Fibroblast of skin of right biceps (primary cell): ENCODE results near the gene FAM83D.
"Not testable (repeated sequence)": the region's sequence is repeated elsewhere in the genome, so short reads cannot be mapped to it uniquely, and the experiment has no call there.

Experiments used
- DNase-seq: peaks from one replicate; pipeline ENCODE4 v3.0.0-alpha.2; 2013

FAM83D gene

DNA sequence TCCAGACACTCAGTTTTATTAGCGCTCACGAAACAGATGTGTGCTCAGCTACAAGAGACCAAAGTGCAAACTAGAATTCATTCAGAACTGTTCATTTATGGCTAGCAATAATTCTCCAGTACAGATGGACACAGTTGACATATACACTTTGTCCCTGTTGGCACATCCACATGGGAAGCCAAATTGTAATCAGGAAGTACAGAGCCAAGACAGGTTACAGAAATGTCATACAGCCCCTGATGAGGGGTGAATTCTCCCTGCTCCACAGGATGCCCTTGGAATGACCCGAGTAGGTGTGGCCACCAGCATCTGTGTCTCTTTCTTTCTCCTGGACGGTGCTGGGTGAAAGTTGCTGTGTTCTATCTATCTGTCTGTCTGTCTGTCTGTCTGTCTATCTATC is 43.5 kb downstream of the FAM83D start:
- peak; percentile 25 for DNase-seq

- peak; percentile 92 for DNase-seq
These were observed 44.1 kb downstream of the FAM83D start for GRCh38 chr20:38970302-38970701.

GRCh38 chr20:38973107-38973506 is 46.9 kb downstream of the FAM83D start:
- DNase-seq, result no peak

GRCh38 chr20:38973645-38974044 is 47.4 kb downstream of the FAM83D start:
- peak; percentile 61 for DNase-seq

GRCh38 chr20:38975539-38976120 is 49.4 kb downstream of the FAM83D start:
- no peak for DNase-seq

GRCh38 chr20:38979434-38979833 is 53.2 kb downstream of the FAM83D start:
- no peak for DNase-seq

GRCh38 chr20:38979842-38980241 is 53.6 kb downstream of the FAM83D start:
- no peak for DNase-seq

DNA sequence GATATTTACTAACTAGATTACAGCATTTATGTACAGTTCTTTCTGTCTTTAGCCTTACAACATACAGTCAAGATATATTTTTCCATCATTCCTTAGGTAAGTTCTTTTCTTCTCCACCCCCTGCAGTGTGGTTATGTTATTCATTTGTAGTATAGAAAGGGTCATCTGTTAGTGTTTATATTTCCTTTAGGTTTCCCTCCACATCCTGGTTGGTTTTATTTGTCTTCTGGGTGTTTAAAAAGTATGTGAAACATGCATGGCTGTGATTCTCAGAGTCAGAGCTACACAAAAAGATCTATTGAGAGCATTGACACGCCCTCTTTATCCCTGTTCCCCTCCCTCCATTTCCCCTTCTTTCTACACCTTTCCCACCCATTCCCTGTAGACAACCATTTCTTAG is 56.1 kb downstream of the FAM83D start:
- DNase-seq, result peak; percentile 64

GRCh38 chr20:38985060-38985459 is 58.8 kb downstream of the FAM83D start:
- DNase-seq, result no peak

GRCh38 chr20:38985603-38986170 is 59.5 kb downstream of the FAM83D start:
- DNase-seq, result peak; percentile 93

DNA sequence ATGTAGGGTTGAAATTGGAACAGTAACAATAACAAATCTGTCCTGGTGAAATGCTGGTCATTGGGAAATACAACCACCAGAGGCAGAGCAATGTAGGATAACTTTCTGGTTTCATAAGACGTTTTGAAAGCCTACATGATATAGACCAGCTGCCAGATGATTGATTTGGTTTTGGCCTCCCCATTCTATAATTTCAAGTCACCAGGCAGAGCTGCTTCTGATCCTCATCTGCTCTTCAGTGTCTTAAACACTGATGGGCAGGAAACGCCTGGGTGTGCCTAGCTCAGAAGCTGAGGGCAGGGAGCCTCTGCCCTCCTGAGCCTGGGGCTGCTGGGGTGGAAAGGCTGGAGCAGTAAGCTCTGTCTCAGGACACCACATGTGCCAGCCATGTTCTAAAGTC is 60.4 kb downstream of the FAM83D start:
- no peak for DNase-seq

GRCh38 chr20:38987777-38988176 is 61.6 kb downstream of the FAM83D start:
- DNase-seq, result no peak

GRCh38 chr20:38990728-38991127 is 64.5 kb downstream of the FAM83D start:
- DNase-seq, result no peak

DNA sequence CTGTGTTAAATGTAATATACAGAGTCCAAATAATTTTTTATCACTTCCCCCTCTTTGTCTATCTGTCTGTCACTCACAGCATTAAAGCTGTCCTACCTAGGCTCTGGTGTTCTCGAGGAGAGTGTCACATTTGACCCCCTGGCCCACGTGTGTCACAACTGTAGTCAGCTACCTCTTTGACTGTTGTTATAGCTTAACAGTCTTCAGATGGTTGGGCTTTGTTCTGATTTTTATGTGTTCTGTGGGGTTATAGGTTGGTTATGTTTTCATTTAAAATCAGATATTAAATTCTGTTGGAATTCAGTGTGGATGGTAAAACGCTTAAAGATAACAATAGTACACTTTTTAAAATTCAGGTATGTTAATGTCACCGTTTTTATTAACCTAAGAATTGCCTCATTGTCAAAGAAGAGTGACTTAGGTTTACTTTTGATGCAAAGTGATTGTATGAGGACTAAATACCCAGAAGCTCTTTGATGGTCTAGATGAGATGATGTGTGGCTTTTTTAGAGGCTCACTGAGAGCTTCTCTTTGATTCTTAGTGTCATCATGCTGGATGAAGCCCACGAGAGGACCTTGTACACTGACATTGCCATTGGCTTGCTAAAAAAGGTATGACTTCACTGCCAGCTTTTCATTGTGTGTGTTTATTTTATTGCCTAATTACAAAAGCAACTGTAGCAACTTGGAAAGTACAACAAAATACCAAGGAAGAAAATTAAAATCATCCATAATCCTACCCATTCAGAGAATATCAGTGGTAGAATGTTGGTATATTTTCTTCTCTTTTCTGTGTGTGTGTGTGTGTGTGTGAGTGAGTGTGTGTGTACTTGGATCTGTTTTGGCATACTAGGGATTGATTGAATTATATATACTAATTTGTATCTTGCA is 65.8 kb downstream of the FAM83D start:
- no peak for DNase-seq

GRCh38 chr20:38995536-38996044 is 69.4 kb downstream of the FAM83D start:
- no peak for DNase-seq

- DNase-seq, result not testable (repeated sequence)
These were observed 70.6 kb downstream of the FAM83D start for GRCh38 chr20:38996866-38997265.

GRCh38 chr20:38997622-38998021 is 71.4 kb downstream of the FAM83D start:
- no peak for DNase-seq

DNA sequence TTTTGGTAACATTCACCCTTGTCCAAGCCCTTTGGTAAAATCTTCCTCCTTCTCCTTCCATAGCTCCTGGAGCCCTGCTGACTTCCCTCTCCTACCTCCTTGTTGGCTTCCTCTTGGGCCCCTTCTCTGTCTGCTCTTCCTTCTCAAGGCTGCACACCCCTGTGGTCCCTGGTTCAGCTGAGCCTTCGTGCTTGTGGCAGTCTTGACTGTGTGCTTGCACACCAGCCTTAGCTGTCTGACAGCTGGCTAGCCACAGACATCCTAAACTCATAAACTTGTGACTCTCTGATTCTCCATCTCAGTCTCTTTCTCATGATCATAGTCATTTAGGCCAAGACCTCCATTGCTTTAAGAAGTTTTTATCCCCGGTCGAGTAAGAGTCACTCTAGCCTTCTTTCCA is 73.0 kb downstream of the FAM83D start:
- DNase-seq, result no peak

DNA sequence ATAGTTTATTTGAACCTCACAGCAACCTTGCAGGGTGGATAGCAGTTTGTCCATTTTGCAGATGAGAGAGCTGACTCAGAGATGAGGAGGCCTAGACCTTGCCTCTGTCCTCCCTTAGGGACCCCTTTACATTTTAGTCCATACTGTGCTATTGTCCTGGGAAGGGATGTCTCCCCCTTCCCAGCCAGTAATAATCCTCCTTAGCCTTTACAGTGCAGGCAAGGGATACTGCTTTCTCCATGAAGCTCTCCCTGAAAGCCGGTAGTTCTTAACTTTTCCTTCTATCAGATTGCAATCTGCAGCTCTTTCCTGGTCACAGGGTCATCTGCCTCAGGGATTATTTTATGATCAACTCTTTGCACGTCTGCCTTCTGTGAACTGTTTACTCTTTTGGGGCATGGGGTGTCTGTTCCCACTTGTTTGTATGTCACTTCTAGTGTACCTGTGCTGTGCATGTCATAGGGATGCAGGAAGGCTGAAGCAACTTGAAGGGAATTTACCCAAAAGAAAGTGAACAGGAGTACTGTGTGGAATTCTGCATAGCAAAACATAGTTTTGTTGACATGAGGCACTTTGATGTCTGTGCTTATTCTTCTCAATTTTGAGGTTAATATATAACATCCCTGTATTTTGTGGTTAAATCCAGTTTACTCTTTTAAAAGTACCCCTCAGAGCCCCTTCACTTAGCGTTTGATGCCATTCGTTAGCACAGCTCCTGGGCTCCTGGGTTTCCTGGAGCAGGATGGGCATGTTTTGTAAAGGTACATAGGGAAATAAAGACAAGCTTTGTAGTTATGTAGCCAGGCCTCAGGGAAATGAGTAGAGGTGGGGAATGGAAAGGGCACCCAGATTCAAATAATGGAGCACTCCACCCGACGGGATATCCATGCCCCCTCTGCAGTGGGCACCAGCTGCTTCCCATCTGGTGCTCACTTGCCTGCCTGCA is 74.0 kb downstream of the FAM83D start:
- DNase-seq, result no peak
